A673 (cell line): ENCODE measurements around the gene SYT5.
"Not testable (repeated sequence)": the region's sequence is repeated elsewhere in the genome, so short reads cannot be mapped to it uniquely, and the experiment has no call there.

Experiments used
- EZH2 ChIP-seq: fragments of 200-600 bp; sonication (generic); IDR thresholded peaks from 2 replicates; pipeline ENCODE4 v1.6.1; 2017; ENCODE audit warnings: borderline replicate concordance, low read depth, mild to moderate bottlenecking, mixed read lengths, antibody characterized with exemption, low read length; ENCODE audit not compliant: poor library complexity, severe bottlenecking
- TF ChIP-seq, protein P1 (sequence below): fragments of 300-800, 200-600 bp; sonication (generic); conservative IDR thresholded peaks from 2 replicates; pipeline ENCODE4 v1.5.1; 2017; ENCODE audit warnings: low read depth, mild to moderate bottlenecking, antibody characterized with exemption, low read length, moderate library complexity, mixed read lengths

DNA sequence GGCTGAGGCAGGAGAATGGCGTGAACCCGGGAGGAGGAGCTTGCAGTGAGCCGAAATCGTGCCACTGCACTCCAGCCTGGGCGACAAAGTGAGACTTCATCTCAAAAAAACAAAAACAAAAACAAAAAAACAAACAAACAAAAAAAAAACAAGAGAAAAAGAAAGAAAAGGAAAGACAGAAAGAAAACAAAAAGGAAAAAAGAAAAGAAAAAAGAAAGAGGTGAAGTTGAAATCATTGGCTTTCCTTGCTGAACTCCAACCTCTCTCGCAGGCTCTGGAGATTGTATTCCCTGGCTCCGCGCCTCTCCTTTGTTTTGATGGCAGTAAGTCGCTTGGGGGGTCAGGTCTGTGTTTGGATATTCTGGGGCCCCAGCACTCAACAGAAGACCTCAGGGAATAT lies 7.8 kb downstream of the SYT5 start:
- TF ChIP-seq, protein P1, sequence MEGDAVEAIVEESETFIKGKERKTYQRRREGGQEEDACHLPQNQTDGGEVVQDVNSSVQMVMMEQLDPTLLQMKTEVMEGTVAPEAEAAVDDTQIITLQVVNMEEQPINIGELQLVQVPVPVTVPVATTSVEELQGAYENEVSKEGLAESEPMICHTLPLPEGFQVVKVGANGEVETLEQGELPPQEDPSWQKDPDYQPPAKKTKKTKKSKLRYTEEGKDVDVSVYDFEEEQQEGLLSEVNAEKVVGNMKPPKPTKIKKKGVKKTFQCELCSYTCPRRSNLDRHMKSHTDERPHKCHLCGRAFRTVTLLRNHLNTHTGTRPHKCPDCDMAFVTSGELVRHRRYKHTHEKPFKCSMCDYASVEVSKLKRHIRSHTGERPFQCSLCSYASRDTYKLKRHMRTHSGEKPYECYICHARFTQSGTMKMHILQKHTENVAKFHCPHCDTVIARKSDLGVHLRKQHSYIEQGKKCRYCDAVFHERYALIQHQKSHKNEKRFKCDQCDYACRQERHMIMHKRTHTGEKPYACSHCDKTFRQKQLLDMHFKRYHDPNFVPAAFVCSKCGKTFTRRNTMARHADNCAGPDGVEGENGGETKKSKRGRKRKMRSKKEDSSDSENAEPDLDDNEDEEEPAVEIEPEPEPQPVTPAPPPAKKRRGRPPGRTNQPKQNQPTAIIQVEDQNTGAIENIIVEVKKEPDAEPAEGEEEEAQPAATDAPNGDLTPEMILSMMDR: not testable (repeated sequence)
- not testable (repeated sequence) for TF ChIP-seq EZH2
